ENCODE data around the gene DHX30.
"Not testable (repeated sequence)": the region's sequence is repeated elsewhere in the genome, so short reads cannot be mapped to it uniquely, and the experiment has no call there.

DHX30 gene, protein sequence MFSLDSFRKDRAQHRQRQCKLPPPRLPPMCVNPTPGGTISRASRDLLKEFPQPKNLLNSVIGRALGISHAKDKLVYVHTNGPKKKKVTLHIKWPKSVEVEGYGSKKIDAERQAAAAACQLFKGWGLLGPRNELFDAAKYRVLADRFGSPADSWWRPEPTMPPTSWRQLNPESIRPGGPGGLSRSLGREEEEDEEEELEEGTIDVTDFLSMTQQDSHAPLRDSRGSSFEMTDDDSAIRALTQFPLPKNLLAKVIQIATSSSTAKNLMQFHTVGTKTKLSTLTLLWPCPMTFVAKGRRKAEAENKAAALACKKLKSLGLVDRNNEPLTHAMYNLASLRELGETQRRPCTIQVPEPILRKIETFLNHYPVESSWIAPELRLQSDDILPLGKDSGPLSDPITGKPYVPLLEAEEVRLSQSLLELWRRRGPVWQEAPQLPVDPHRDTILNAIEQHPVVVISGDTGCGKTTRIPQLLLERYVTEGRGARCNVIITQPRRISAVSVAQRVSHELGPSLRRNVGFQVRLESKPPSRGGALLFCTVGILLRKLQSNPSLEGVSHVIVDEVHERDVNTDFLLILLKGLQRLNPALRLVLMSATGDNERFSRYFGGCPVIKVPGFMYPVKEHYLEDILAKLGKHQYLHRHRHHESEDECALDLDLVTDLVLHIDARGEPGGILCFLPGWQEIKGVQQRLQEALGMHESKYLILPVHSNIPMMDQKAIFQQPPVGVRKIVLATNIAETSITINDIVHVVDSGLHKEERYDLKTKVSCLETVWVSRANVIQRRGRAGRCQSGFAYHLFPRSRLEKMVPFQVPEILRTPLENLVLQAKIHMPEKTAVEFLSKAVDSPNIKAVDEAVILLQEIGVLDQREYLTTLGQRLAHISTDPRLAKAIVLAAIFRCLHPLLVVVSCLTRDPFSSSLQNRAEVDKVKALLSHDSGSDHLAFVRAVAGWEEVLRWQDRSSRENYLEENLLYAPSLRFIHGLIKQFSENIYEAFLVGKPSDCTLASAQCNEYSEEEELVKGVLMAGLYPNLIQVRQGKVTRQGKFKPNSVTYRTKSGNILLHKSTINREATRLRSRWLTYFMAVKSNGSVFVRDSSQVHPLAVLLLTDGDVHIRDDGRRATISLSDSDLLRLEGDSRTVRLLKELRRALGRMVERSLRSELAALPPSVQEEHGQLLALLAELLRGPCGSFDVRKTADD

DNA sequence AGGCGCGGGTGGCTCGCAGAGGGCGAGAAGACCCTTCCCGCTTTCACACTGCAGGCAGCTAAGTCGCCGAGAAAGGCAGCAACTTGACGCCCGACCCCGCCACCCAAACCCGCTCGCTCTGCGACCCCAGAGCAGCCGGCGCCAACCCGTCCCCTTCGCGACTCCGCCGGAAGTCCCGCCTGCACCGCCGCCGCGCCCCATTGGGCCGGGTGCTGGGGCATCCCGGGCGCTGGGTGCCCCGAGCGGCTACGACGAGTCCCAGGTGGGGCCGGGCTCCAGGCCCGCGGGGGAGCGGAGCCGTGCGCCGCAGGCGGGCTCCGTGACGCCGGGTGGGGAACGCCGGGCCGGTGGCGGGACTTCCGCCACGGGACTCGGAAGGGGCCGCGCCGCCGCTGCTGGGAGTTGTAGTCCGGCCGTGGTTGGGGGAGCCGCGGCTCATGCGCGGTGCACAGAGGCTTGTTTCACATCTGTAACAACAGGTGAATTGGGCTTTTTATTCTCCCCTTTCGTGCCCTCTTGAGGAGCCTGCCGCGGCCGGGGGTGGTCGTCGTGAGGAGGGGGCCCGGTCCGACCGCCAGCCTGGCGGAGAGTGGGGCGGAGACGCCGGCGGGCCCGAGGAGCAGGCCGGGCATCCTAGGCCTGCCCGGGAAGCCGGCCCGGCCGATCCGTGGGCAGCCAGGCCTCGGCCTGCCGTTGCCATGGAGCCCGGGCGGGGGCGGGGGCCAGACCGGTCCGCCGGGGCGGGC lies at the start of gene DHX30:
DHX30 (plus strand) TSS at position 405 of the 746 bp plus-strand sequence. CDS start 7,546 bp downstream, outside the sequence.
- TF ChIP-seq ZNF274 (IDR thresholded peaks at IDR 0.05; ENCODE audit: low read depth, low read length), result no peak
- TF ChIP-seq YY1 (IDR thresholded peaks at IDR 0.05; ENCODE audit: insufficient read depth, insufficient read length), result no peak
- no peak for TF ChIP-seq SUZ12 (IDR thresholded peaks at IDR 0.05; ENCODE audit: extremely low read depth, insufficient read depth, insufficient read length)
- no peak for DNase-seq (ENCODE audit: low read depth, low spot score)
- H3K36me3 ChIP-seq (ENCODE audit: insufficient read depth, insufficient read length, low read length), result peaks cover 20% of the 10 kb centered on the region

DNA sequence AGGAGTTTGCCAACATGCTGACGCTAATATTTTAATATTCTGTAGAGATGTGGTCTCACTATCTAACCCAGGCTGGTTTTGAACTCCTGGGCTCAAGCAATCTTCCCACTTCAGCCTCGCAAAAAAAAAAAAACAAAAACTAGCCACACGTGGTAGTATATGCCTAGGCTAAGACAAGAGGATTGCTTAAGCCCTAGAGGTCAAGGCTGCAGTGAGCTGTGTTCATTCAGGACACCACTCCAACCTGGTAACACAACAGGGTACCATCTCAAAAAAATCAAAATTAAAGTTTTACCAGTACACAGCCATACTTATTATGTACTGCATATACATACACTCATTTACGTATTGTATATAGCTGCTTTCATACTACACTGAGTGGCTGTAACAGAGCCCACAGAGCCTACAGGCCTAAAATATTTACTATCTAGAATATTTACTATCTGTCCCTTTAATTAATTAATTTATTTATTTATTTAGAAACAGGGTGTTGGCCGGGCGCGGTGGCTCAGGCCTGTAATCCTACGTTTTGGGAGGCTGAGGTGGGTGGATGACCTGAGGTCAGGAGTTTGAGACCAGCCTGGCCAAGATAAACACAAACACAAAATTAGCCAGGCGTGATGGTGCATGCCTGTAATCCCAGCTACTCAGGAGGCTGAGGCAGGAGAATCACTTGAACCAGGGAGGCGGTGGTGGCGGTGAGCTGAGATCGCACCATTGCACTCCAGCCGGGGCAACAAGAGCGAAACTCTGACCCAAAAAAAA lies 44.5 kb upstream of the DHX30 start:
- Histone ChIP-seq H3K4me3 (ENCODE audit: insufficient read length, low read depth) (no peak overlapping the region), H3K9ac (ENCODE audit: insufficient read length, low read depth) (no peak overlapping the region), H3K27me3 (ENCODE audit: insufficient read depth, insufficient read length) (no peaks in the 10 kb centered on the region), H3K9me3 (ENCODE audit: insufficient read depth, low read length) (no peaks in the 10 kb centered on the region), H3K36me3 (ENCODE audit: insufficient read depth, insufficient read length, low read length) (peaks cover 62% of the 10 kb centered on the region), H3K4me1 (ENCODE audit: insufficient read depth, insufficient read length) (no peaks in the 10 kb centered on the region)
- no peak for DNase-seq (ENCODE audit: low read depth, low spot score)
- TF ChIP-seq YY1 (IDR thresholded peaks at IDR 0.05; ENCODE audit: insufficient read depth, insufficient read length) (no peak), ZNF274 (IDR thresholded peaks at IDR 0.05; ENCODE audit: low read depth, low read length) (no peak), SUZ12 (IDR thresholded peaks at IDR 0.05; ENCODE audit: extremely low read depth, insufficient read depth, insufficient read length) (no peak)

More for the DNA sequence above, at the start of gene DHX30:
- H3K27me3 ChIP-seq (ENCODE audit: insufficient read depth, insufficient read length), result no peaks in the 10 kb centered on the region
- peak within 1 kb of the TSS; percentile 76 for H3K4me3 ChIP-seq (ENCODE audit: insufficient read length, low read depth)
- peaks cover 3% of the 10 kb centered on the region for H3K4me1 ChIP-seq (ENCODE audit: insufficient read depth, insufficient read length)
- peak within 1 kb of the TSS; percentile 86 for H3K9ac ChIP-seq (ENCODE audit: insufficient read length, low read depth)
- no peaks in the 10 kb centered on the region for H3K9me3 ChIP-seq (ENCODE audit: insufficient read depth, low read length)

DNA sequence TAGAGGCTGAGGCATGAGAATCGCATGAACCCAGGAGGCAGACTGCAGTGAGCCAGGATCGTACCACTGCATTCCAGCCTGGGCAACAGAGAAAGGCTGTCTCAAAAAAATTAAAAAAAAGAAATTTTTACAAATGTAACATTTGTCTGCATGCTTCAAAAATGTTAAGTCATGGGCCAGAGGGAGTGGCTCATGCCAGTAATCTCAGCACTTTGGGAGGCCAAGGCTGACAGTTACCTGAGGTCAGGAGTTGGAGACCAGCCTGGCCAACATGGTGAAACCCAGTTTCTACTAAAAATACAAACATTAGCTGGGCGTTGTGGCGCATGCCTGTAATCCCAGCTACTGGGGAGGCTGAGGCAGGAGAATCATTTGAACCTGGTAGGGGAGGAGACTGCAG lies 42.7 kb upstream of the DHX30 start:
- not testable (repeated sequence) for H3K9ac ChIP-seq (ENCODE audit: insufficient read length, low read depth); H3K4me3 ChIP-seq (ENCODE audit: insufficient read length, low read depth); DNase-seq (ENCODE audit: low read depth, low spot score); H3K4me1 ChIP-seq (ENCODE audit: insufficient read depth, insufficient read length); H3K9me3 ChIP-seq (ENCODE audit: insufficient read depth, low read length); H3K27me3 ChIP-seq (ENCODE audit: insufficient read depth, insufficient read length)
- H3K36me3 ChIP-seq (ENCODE audit: insufficient read depth, insufficient read length, low read length), result peaks cover 73% of the 10 kb centered on the region

DNA sequence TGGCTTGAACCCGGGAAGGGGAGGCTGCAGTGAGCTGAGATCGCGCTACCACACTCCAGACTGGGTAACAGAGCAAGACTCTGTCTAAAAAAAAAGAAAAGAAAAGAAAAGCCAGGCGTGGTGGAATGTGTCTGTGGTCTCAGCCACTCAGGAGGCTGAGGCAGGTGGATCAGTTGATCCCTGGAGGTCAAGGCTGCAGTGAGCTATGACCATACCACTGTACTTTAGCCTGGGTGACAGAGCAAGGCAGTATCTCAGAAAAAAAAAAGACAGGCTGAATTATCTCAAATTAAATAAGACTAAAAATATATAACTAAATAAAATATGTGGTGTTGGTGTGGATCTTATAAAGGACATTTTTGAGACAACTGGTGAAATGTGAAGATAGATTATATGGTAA lies 41.9 kb upstream of the DHX30 start:
- Histone ChIP-seq H3K4me1 (ENCODE audit: insufficient read depth, insufficient read length) (no peaks in the 10 kb centered on the region), H3K9me3 (ENCODE audit: insufficient read depth, low read length) (no peaks in the 10 kb centered on the region), H3K9ac (ENCODE audit: insufficient read length, low read depth) (no peak overlapping the region), H3K27me3 (ENCODE audit: insufficient read depth, insufficient read length) (no peaks in the 10 kb centered on the region), H3K4me3 (ENCODE audit: insufficient read length, low read depth) (no peak overlapping the region), H3K36me3 (ENCODE audit: insufficient read depth, insufficient read length, low read length) (peaks cover 76% of the 10 kb centered on the region)
- no peak for DNase-seq (ENCODE audit: low read depth, low spot score)
- TF ChIP-seq YY1 (IDR thresholded peaks at IDR 0.05; ENCODE audit: insufficient read depth, insufficient read length), result no peak
- no peak for TF ChIP-seq SUZ12 (IDR thresholded peaks at IDR 0.05; ENCODE audit: extremely low read depth, insufficient read depth, insufficient read length)
- no peak for TF ChIP-seq ZNF274 (IDR thresholded peaks at IDR 0.05; ENCODE audit: low read depth, low read length)

DNA sequence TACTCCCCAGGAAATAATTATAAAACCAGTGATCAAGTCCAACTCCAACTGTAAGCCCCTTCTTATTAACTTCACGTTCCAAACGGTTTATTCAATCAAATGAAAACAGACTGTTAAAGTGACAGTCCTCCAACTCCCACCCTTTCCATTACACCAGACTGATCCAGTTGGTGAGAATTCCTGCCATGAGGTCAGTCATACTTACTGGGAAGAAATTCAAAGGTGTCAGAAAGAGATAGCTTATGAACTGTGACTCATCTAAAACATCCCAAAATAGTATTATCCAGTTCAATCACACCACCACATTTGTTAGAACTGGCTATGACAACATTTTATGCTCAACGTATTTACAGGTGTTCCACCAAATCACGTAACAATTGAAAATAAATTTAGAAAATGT lies 40.7 kb upstream of the DHX30 start:
- no peak for DNase-seq (ENCODE audit: low read depth, low spot score)
- H3K4me1 ChIP-seq (ENCODE audit: insufficient read depth, insufficient read length), result no peaks in the 10 kb centered on the region
- TF ChIP-seq ZNF274 (IDR thresholded peaks at IDR 0.05; ENCODE audit: low read depth, low read length), result no peak
- no peak for TF ChIP-seq YY1 (IDR thresholded peaks at IDR 0.05; ENCODE audit: insufficient read depth, insufficient read length)
- no peak for TF ChIP-seq SUZ12 (IDR thresholded peaks at IDR 0.05; ENCODE audit: extremely low read depth, insufficient read depth, insufficient read length)
- no peak overlapping the region for H3K4me3 ChIP-seq (ENCODE audit: insufficient read length, low read depth)
- H3K36me3 ChIP-seq (ENCODE audit: insufficient read depth, insufficient read length, low read length), result peaks cover 73% of the 10 kb centered on the region
- H3K9ac ChIP-seq (ENCODE audit: insufficient read length, low read depth), result no peak overlapping the region
- no peaks in the 10 kb centered on the region for H3K27me3 ChIP-seq (ENCODE audit: insufficient read depth, insufficient read length)
- H3K9me3 ChIP-seq (ENCODE audit: insufficient read depth, low read length), result no peaks in the 10 kb centered on the region

DNA sequence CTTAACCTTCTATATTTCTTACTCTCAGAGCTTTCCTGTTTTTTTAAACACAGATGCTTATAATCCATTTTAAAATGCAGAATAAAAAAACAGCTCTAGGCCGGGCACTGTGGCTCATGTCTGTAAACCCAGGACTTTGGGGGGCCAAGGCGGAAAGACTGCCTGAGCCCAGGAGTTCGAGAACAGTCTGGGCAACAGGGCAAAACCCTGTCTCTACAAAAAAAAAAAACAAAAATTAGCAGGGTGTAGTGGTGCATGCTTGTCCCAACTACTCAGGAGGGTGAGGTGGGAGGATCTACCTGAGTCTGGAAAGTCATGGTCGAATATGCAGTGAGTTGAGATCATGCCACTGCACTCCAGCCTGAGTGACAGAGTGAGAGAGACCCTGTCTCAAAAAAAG lies 36.8 kb upstream of the DHX30 start:
- no peaks in the 10 kb centered on the region for H3K9me3 ChIP-seq (ENCODE audit: insufficient read depth, low read length)
- no peaks in the 10 kb centered on the region for H3K4me1 ChIP-seq (ENCODE audit: insufficient read depth, insufficient read length)
- H3K4me3 ChIP-seq (ENCODE audit: insufficient read length, low read depth), result no peak overlapping the region
- no peak overlapping the region for H3K9ac ChIP-seq (ENCODE audit: insufficient read length, low read depth)
- H3K27me3 ChIP-seq (ENCODE audit: insufficient read depth, insufficient read length), result no peaks in the 10 kb centered on the region
- TF ChIP-seq YY1 (IDR thresholded peaks at IDR 0.05; ENCODE audit: insufficient read depth, insufficient read length) (no peak), ZNF274 (IDR thresholded peaks at IDR 0.05; ENCODE audit: low read depth, low read length) (no peak), SUZ12 (IDR thresholded peaks at IDR 0.05; ENCODE audit: extremely low read depth, insufficient read depth, insufficient read length) (no peak)
- peaks cover 71% of the 10 kb centered on the region for H3K36me3 ChIP-seq (ENCODE audit: insufficient read depth, insufficient read length, low read length)
- DNase-seq (ENCODE audit: low read depth, low spot score), result no peak
